HCT116 (cell line): ENCODE results near the gene RASGRF1. TPM values are rescaled to one million over a fixed set of nuclear protein-coding genes. Genes with fewer than 3 reads are reported as not detected.

Experiments
- ATAC-seq: fragments of 200-7000 bp; cut with Tn5 transposase; 2 replicates; pipeline ENCODE4 v1.9.1; 2020; ENCODE audit warnings: mild to moderate bottlenecking, moderate library complexity
- BruUV-seq: library from RNA; stranded (reverse); fragments of 400-500 nt; replicated peaks from 2 replicates; lab custom pipeline; 2021; lab: Mats Ljungman, UMichigan
- CTCF ChIA-PET: fragments of 300-600 bp; sonication (Branson Sonifier 250); formaldehyde crosslinking; loops from one replicate; lab custom pipeline; 2021; ENCODE audit warnings: antibody characterized with exemption; lab: Charles Lee
- POLR2A ChIA-PET: fragments of 300-600, 350-600 bp; sonication (Branson Sonifier 250); formaldehyde crosslinking; loops from one replicate; lab custom pipeline; 2021; ENCODE audit warnings: antibody characterized with exemption; lab: Charles Lee
- RAD21 ChIA-PET, 2 experiments: fragments of 300-600 bp; sonication (Branson Sonifier 250); formaldehyde crosslinking; loops; one replicate each; lab custom pipeline; 2023; ENCODE audit warnings: low total read pairs in 2 of 2; ENCODE audit not compliant: uncharacterized antibody in 2 of 2, unreplicated experiment in 2 of 2, low non-redundant PET in 1 of 2; lab: Charles Lee
- DNase-seq: peaks from one replicate; pipeline ENCODE4 v3.0.0-alpha.2; 2010; ENCODE audit warnings: low read depth, low spot score
- H2AFZ ChIP-seq: fragments of 200-600 bp; shearing (Covaris generic), sonication (generic); 2 replicates; pipeline ENCODE4 v1.6.1; 2017; ENCODE audit warnings: low read depth, mixed run types, mixed read lengths, antibody characterized with exemption, low read length; ENCODE audit not compliant: poor library complexity, severe bottlenecking
- H3K27ac ChIP-seq: 2 replicates; pipeline ENCODE4 v1.5.1; 2012; ENCODE audit warnings: low read depth, low read length
- H3K27me3 ChIP-seq: fragments of 200-600 bp; sonication (generic); 2 replicates; pipeline ENCODE4 v1.6.1; 2016; ENCODE audit warnings: mixed run types, low read length, mixed read lengths; ENCODE audit not compliant: insufficient read depth
- H3K36me3 ChIP-seq, 2 experiments: fragments of 200-500 bp in 1 of 2; fragments of 200-600 bp in 1 of 2; sonication (Bioruptor generic) in 1 of 2; sonication (generic) in 1 of 2; 2 replicates each; pipeline versions ENCODE4 v1.5.1 to v1.6.1; 2014 to 2016; ENCODE audit warnings: low read length in 2 of 2, inconsistent platforms in 1 of 2, mixed read lengths in 1 of 2, mixed run types in 1 of 2; ENCODE audit not compliant: insufficient read depth in 2 of 2, control insufficient read depth in 1 of 2
- H3K4me1 ChIP-seq, 2 experiments: fragments of 200-600 bp in 1 of 2; sonication (generic) in 1 of 2; 2 replicates each; pipeline versions ENCODE4 v1.5.1 to v1.6.1; 2012 to 2017; ENCODE audit warnings: low read length in 2 of 2, inconsistent platforms in 1 of 2, mild to moderate bottlenecking in 1 of 2, mixed read lengths in 1 of 2, mixed run types in 1 of 2, moderate library complexity in 1 of 2; ENCODE audit not compliant: insufficient read depth in 2 of 2, control insufficient read depth in 1 of 2
- H3K4me2 ChIP-seq: fragments of 200-600 bp; sonication (generic); 2 replicates; pipeline ENCODE4 v1.6.1; 2017; ENCODE audit warnings: mixed run types, low read length, mixed read lengths
- H3K4me3 ChIP-seq, 2 experiments: fragments of 200-600 bp in 1 of 2; sonication (generic) in 1 of 2; replicated peaks in 1 of 2; 2 replicates each; pipeline ENCODE4 v1.5.1; 2011 to 2016; ENCODE audit warnings: low read length in 2 of 2, control low read depth in 1 of 2, low read depth in 1 of 2, mild to moderate bottlenecking in 1 of 2, mixed read lengths in 1 of 2, mixed run types in 1 of 2
- H3K79me2 ChIP-seq: fragments of 200-600 bp; sonication (generic); 2 replicates; pipeline ENCODE4 v1.6.1; 2017; ENCODE audit warnings: mild to moderate bottlenecking, mixed run types, low read length, moderate library complexity, mixed read lengths; ENCODE audit not compliant: insufficient read depth
- H3K9ac ChIP-seq: fragments of 200-600 bp; sonication (generic); 2 replicates; pipeline ENCODE4 v1.6.1; 2016; ENCODE audit warnings: low read length, mixed read lengths
- H3K9me2 ChIP-seq: fragments of 200-600 bp; sonication (generic), shearing (Covaris generic); 2 replicates; pipeline ENCODE4 v1.6.1; 2017; ENCODE audit warnings: mixed run types, mild to moderate bottlenecking, moderate library complexity; ENCODE audit not compliant: insufficient read depth
- H3K9me3 ChIP-seq, 2 experiments: fragments of 200-500 bp in 1 of 2; fragments of 200-600 bp in 1 of 2; sonication (Bioruptor generic) in 1 of 2; sonication (generic) in 1 of 2; 2 replicates each; pipeline ENCODE4 v1.6.1; 2014 to 2017; ENCODE audit warnings: low read length in 2 of 2, mixed read lengths in 2 of 2, inconsistent platforms in 1 of 2, low read depth in 1 of 2, mild to moderate bottlenecking in 1 of 2, mixed run types in 1 of 2, moderate library complexity in 1 of 2; ENCODE audit not compliant: control insufficient read depth in 1 of 2, insufficient read depth in 1 of 2
- H4K20me1 ChIP-seq: fragments of 200-600 bp; sonication (generic), shearing (Covaris generic); 2 replicates; pipeline ENCODE4 v1.6.1; 2017; ENCODE audit warnings: mixed run types, mild to moderate bottlenecking, moderate library complexity; ENCODE audit not compliant: insufficient read depth
- CBX3 ChIP-seq: IDR thresholded peaks from 2 replicates; pipeline ENCODE4 v1.6.1; 2012; ENCODE audit warnings: low read depth
- CEBPB ChIP-seq: IDR thresholded peaks from 2 replicates; pipeline ENCODE4 v1.6.1; 2012; ENCODE audit warnings: low read depth
- CTCF ChIP-seq, 3 experiments: fragments of 200-600 bp in 1 of 3; sonication (generic) in 1 of 3; IDR thresholded peaks in 2 of 3; conservative IDR thresholded peaks in 1 of 3; 2 replicates each; pipeline ENCODE4 v1.5.1; 2012 to 2017; ENCODE audit warnings: low read depth in 2 of 3, low read length in 2 of 3, antibody characterized with exemption in 1 of 3, borderline replicate concordance in 1 of 3, control low read depth in 1 of 3, mild to moderate bottlenecking in 1 of 3, mixed read lengths in 1 of 3, mixed run types in 1 of 3, moderate library complexity in 1 of 3; ENCODE audit not compliant: insufficient read depth in 1 of 3
- EGR1 ChIP-seq: IDR thresholded peaks from 2 replicates; pipeline ENCODE4 v1.6.1; 2012; ENCODE audit warnings: low read depth
- ELF1 ChIP-seq: IDR thresholded peaks from 2 replicates; pipeline ENCODE4 v1.6.1; 2012; ENCODE audit warnings: low read depth, borderline replicate concordance
- EZH2 ChIP-seq: fragments of 200-600 bp; sonication (generic); IDR thresholded peaks from 2 replicates; pipeline ENCODE4 v1.6.1; 2017; ENCODE audit warnings: antibody characterized with exemption, mixed run types
- EZH2phosphoT487 ChIP-seq: fragments of 200-600 bp; IDR thresholded peaks from 2 replicates; pipeline ENCODE4 v1.6.1; 2018; ENCODE audit warnings: antibody characterized with exemption, borderline replicate concordance
- FOSL1 ChIP-seq: IDR thresholded peaks from 2 replicates; pipeline ENCODE4 v1.6.1; 2012; ENCODE audit warnings: low read depth
- POLR2A ChIP-seq: IDR thresholded peaks from 2 replicates; pipeline ENCODE4 v1.7.0; 2011; ENCODE audit warnings: borderline replicate concordance; ENCODE audit not compliant: insufficient read depth, insufficient read length; ENCODE audit errors: extremely low read depth
- RAD21 ChIP-seq: IDR thresholded peaks from 2 replicates; pipeline ENCODE4 v1.6.1; 2012; ENCODE audit warnings: low read depth, mild to moderate bottlenecking
- SIN3A ChIP-seq: IDR thresholded peaks from 2 replicates; pipeline ENCODE4 v1.6.1; 2012; ENCODE audit warnings: low read depth
- SP1 ChIP-seq: IDR thresholded peaks from 2 replicates; pipeline ENCODE4 v1.6.1; 2012; ENCODE audit warnings: low read depth
- YY1 ChIP-seq: IDR thresholded peaks from 2 replicates; pipeline ENCODE4 v1.6.1; 2011; ENCODE audit warnings: low read length, low read depth, moderate library complexity, mild to moderate bottlenecking; ENCODE audit not compliant: insufficient replicate concordance; ENCODE audit errors: extremely low read depth
- ZFX ChIP-seq: fragments of 450-650 bp; IDR thresholded peaks from 2 replicates; pipeline ENCODE4 v1.6.1; 2017
- ZNF274 ChIP-seq: fragments of 200-500 bp; sonication (Bioruptor generic); IDR thresholded peaks from 2 replicates; pipeline ENCODE4 v1.6.1; 2014; ENCODE audit warnings: mild to moderate bottlenecking, low read depth, low read length, inconsistent platforms
- intact Hi-C: fragments of 100-400 bp; cut with micrococcal nuclease; formaldehyde crosslinking; loops from 2 replicates; pipeline ENCODE4 v1.10.0; 2022
- total RNA-seq: library from RNA; stranded (reverse); gene quantifications from one replicate; pipeline ENCODE4 v1.2.1, GENCODE V29; 2021; ENCODE audit not compliant: unreplicated experiment
- TF ChIP-seq, protein P1 (sequence below): IDR thresholded peaks from 2 replicates; pipeline ENCODE4 v1.6.1; 2011; ENCODE audit warnings: mild to moderate bottlenecking, low read length, moderate library complexity; ENCODE audit not compliant: insufficient replicate concordance; ENCODE audit errors: extremely low read depth
- TF ChIP-seq, protein P2 (sequence below): IDR thresholded peaks from 2 replicates; pipeline ENCODE4 v1.6.1; 2012

The RASGRF1 gene
- total RNA-seq, 1 experiment from 2014 or later = 2.4 TPM

DNA sequence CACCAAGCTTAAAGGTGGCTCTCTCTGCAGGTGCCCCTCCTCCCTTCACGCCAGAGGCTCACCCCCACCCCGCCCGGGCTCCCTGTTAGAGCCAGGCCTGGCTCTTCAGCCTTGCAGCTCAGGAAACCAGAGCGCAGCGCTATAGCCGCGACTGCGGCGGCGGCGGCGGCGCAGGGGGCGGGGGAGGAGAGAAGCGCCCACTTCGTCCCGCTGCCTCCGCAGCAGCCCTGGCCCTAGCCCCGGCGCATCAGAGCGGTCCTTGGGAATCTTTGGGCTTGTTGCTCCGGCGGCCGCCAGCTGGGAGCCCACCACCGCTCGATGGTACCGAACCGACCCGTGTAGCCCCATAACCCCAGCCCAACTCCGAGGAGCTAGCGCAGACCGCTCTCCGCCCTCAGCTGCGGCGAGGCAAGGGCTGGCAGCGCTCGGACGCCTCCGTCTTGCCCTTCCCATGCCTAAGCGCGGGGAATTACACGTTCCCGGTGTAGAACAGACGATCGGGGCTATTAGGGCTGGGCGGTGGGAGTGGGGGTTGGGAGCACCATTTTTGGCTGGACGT, 1.2 kb downstream of the RASGRF1 start:
- no peak overlapping the region for H3K9ac ChIP-seq
- H3K4me3 ChIP-seq = no peak overlapping the region
- H3K79me2 ChIP-seq = no peaks in the 10 kb centered on the region
- DNase-seq (no peak), ATAC-seq (no peak)
- H3K9me3 ChIP-seq = no peaks in the 10 kb centered on the region
- intact Hi-C loops = no loop called here
- TF ChIP-seq CTCF (IDR thresholded peaks at IDR 0.05 in 2 of 3, conservative IDR thresholded peaks at IDR 0.05 in 1 of 3; ENCODE audit: borderline replicate concordance in 1 of 3, insufficient read depth in 1 of 3, low read depth in 2 of 3, low read length in 2 of 3) (no peak), EZH2phosphoT487 (no peak), ELF1 (no peak), CEBPB (no peak), EZH2 (no peak), CBX3 (no peak), SP1 (no peak), POLR2A (no peak), RAD21 (no peak), FOSL1 (no peak), ZFX (no peak), ZNF274 (no peak), EGR1 (no peak), SIN3A (no peak), YY1 (no peak)
- TF ChIP-seq, protein P1, sequence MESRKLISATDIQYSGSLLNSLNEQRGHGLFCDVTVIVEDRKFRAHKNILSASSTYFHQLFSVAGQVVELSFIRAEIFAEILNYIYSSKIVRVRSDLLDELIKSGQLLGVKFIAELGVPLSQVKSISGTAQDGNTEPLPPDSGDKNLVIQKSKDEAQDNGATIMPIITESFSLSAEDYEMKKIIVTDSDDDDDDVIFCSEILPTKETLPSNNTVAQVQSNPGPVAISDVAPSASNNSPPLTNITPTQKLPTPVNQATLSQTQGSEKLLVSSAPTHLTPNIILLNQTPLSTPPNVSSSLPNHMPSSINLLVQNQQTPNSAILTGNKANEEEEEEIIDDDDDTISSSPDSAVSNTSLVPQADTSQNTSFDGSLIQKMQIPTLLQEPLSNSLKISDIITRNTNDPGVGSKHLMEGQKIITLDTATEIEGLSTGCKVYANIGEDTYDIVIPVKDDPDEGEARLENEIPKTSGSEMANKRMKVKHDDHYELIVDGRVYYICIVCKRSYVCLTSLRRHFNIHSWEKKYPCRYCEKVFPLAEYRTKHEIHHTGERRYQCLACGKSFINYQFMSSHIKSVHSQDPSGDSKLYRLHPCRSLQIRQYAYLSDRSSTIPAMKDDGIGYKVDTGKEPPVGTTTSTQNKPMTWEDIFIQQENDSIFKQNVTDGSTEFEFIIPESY = no peak
- TF ChIP-seq, protein P2, sequence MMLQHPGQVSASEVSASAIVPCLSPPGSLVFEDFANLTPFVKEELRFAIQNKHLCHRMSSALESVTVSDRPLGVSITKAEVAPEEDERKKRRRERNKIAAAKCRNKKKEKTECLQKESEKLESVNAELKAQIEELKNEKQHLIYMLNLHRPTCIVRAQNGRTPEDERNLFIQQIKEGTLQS = no peak
- H3K4me1 ChIP-seq = no peaks in the 10 kb centered on the region
- BruUV-seq = no TSS peak
- no peak overlapping the region for H2AFZ ChIP-seq
- no peak overlapping the region for H3K4me2 ChIP-seq
- ChIA-PET CTCF (no interaction called here), POLR2A (no interaction called here), RAD21 (no interaction called here)
- H4K20me1 ChIP-seq = no peaks in the 10 kb centered on the region
- H3K9me2 ChIP-seq = no peaks in the 10 kb centered on the region
- H3K27me3 ChIP-seq = peaks cover 27% of the 10 kb centered on the region
- H3K27ac ChIP-seq = no peak overlapping the region
- no peaks in the 10 kb centered on the region for H3K36me3 ChIP-seq
